Mammary epithelial cell (primary cell): ENCODE data around the gene HTT-AS.

Experiments
- EZH2 ChIP-seq: IDR thresholded peaks from 2 replicates; pipeline ENCODE4 v1.6.1; 2012; ENCODE audit warnings: low read length, inconsistent platforms, borderline replicate concordance
- TF ChIP-seq, protein P1 (sequence below), 2 donors: IDR thresholded peaks in 1 of 2; conservative IDR thresholded peaks in 1 of 2; 2 replicates each; pipeline ENCODE4 v1.5.1; 2011 to 2012; ENCODE audit warnings: inconsistent platforms in 2 of 2, low read length in 2 of 2, mild to moderate bottlenecking in 2 of 2, control low read depth in 1 of 2, low read depth in 1 of 2; ENCODE audit not compliant: insufficient read depth in 1 of 2; ENCODE audit errors: extremely low read depth in 1 of 2

DNA sequence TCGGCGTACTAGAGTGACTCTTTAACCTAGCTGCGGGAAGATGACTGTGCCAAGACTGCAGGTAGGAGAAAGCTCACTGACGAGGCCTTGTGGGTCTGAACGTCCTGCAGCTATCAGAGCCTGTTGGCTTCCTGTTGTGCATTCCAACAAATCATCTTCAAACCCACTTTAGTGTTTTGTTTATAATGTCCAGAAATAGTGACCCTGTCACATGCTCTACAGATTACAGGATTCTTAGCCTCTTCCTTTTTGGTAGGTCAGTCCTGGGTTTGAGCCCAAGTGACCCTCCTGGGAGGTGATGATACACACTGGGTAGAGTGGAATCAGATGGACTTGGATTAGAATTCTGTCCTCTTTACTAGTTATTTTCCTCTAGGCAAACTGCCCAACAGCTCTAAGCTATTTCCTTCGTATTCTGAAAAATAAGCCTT, 33.4 kb upstream of the HTT-AS start:
- TF ChIP-seq, protein P1, sequence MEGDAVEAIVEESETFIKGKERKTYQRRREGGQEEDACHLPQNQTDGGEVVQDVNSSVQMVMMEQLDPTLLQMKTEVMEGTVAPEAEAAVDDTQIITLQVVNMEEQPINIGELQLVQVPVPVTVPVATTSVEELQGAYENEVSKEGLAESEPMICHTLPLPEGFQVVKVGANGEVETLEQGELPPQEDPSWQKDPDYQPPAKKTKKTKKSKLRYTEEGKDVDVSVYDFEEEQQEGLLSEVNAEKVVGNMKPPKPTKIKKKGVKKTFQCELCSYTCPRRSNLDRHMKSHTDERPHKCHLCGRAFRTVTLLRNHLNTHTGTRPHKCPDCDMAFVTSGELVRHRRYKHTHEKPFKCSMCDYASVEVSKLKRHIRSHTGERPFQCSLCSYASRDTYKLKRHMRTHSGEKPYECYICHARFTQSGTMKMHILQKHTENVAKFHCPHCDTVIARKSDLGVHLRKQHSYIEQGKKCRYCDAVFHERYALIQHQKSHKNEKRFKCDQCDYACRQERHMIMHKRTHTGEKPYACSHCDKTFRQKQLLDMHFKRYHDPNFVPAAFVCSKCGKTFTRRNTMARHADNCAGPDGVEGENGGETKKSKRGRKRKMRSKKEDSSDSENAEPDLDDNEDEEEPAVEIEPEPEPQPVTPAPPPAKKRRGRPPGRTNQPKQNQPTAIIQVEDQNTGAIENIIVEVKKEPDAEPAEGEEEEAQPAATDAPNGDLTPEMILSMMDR (conservative IDR thresholded peaks at IDR 0.05 in 1 of 2, IDR thresholded peaks at IDR 0.05 in 1 of 2; ENCODE audit: extremely low read depth in 1 of 2, insufficient read depth in 1 of 2, low read depth in 1 of 2, low read length in 2 of 2) = no peak
- TF ChIP-seq EZH2 = no peak
